SKM-1 treated with dmso at 0.1 percent for 144 hours (cell line): ENCODE data around the gene NEGR1.

Source experiments
- DNase-seq: peaks from one replicate; lab custom pipeline; 2025; ENCODE audit not compliant: unreplicated experiment; lab: John Stamatoyannopoulos, UW

Gene NEGR1

DNA sequence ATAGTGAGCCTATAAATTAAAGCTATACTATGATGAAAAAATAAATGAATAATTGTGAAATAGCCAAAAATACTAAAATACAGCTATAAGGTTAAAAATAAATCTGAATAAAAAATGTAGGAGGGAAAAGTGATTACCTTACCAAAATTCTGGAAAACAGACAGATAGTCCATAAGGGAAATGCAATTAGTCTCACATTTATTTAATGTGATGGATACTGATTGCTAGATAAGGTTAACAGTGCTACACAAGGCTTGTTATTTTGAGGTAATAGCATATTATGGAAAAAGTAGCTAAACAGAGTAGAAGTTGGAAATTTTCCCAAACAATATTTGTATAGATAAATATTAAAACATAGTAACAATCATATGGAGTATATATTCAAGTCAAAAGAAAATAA, 413.0 kb downstream of the NEGR1 start:
- DNase-seq = no peak

GRCh38 chr1:71862756-71863155, 419.6 kb downstream of the NEGR1 start:
- DNase-seq = no peak

DNA sequence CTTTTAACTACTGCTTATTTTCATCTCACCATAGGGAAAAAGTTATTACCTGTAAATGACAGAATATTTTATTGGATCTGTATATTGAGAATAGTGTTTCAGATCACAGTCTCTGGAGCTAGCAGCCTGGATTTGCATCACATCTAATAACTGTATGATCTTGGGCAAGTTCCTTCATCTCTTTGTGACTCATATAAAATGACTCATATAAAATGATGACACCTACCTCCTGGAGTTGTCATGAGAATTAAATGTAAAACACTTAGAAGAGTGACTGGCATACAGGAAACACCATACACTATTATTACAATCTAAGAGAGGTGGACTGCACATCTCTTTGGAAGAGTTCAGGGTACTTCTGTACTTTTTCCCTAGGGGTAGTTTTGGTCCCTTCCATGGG, 421.3 kb downstream of the NEGR1 start:
- no peak for DNase-seq

GRCh38 chr1:71859806-71860205, 422.5 kb downstream of the NEGR1 start:
- no peak for DNase-seq

GRCh38 chr1:71857862-71858261, 424.5 kb downstream of the NEGR1 start:
- no peak for DNase-seq

- DNase-seq = no peak
These were observed 429.0 kb downstream of the NEGR1 start for GRCh38 chr1:71853360-71853759.

DNA sequence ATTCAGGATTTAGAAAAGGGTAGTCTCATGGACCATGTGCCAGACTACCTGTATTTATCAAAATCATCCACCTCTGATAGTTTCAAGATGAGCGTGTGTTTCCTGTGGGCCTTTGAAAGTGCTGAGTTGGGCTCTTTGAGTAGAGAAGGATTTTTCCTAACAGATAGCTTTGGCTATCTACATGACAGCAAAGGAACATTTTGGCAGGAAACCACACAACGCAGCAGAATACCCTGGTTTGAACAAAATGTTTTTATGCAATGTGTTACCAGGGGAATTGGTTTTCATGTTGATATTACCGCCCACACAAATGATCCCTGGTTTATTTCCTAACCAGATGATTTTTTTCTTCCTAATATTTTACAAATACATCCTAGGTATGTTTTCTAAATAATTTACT, 431.4 kb downstream of the NEGR1 start:
- no peak for DNase-seq

GRCh38 chr1:71850515-71850914, 431.8 kb downstream of the NEGR1 start:
- no peak for DNase-seq

- DNase-seq = no peak
These were observed 439.3 kb downstream of the NEGR1 start for GRCh38 chr1:71843012-71843411.

- no peak for DNase-seq
These were observed 442.5 kb downstream of the NEGR1 start for GRCh38 chr1:71839876-71840275.

GRCh38 chr1:71836904-71837303, 445.4 kb downstream of the NEGR1 start:
- DNase-seq = no peak

- DNase-seq = no peak
These were observed 446.9 kb downstream of the NEGR1 start for GRCh38 chr1:71835442-71835813.

DNA sequence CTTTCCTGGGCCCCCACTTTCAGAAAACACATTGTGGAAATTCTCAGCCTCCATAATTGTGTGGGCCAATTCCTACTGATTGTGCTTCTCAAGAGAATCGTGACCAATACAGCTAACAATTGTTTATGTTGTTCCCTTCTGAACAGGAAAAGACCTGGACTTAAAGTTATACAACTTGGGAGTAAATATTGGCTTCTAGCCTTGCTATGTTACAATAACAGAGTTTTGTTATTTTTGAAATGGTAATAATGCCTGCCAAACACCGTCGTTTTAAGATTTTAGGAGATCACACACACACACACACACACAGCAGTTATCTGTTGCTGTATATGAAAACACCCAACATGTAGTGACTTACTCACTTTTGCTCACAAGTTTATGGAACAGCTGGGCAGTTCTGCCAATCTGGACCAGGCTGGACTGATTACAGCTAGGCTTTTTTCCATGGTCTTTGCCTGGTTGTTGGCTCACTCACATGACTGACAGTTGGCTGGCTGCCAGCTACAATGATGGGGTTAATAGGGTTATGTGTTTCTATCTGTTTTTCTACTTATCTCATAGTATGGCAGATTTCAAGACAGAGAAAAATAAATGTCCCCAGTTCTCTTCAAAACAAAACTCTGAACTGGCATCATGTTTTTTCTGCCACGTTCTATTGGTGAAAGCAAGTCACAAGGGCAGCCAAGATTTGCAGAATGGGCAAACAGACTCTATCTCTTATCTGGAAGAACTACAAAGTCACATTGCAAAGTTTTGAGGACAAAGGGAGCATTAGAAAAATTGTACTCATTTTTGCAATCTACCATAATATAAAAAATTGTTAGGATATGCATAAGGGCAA, 447.5 kb downstream of the NEGR1 start:
- DNase-seq = no peak

DNA sequence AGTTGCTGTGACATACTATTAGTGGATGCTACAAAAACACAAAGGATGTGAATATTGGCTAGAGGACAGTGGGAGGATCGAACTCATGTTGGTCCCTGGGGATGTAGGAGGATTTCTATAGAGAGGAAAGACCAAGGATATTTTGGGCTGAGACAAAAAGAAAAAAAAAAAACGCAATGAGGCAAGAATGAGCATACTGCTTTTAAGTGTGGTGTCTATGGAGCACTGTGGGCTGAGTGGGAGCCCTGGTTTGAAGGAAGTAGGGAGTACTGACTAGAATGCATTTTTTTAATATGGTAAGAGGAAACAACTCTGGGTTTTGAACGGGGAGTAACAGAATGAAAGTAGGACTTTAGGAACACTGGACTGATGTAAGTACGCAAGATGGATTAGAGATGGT, 450.7 kb downstream of the NEGR1 start:
- no peak for DNase-seq

DNA sequence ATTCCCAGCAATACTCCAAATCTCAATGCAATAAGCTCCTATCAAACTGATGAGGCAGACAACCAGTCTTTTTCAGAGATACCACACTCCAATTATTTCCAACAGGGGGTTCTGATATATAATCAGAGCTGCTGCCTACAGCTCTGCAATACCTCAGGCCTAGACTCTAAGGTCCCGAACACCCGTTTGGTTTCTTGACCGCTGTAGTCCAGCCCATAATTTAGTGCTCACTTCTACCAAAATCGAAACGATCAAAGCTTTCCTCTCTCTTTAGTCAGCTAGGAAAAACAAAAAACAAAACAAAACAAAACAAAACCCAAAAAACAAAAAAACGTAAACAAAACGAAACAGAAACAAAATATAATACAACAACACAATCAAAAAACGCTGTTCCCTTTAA, 453.0 kb downstream of the NEGR1 start:
- no peak for DNase-seq

- DNase-seq = no peak
These were observed 453.8 kb downstream of the NEGR1 start for GRCh38 chr1:71828431-71829012.

GRCh38 chr1:71823708-71824305, 458.5 kb downstream of the NEGR1 start:
- DNase-seq = no peak

DNA sequence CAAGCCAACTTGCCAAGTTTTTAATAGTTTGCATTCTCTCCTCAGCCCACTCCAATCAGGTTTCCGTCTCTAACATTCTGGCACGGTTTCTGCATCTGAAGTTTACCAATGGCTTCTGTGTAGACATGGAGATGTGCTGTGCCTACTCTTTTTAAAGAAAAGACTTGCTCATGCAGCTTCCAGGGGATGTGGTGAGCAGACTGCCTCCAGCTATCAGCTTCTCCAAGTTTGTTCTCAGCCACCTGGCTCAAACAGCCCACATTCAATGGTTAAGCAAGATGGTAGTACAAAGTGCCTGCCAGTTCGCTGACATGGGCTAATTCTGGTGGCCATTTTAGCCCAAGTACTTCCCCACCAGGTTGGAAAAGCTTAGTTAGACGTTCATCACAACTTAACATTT, 465.3 kb downstream of the NEGR1 start:
- DNase-seq = no peak

DNA sequence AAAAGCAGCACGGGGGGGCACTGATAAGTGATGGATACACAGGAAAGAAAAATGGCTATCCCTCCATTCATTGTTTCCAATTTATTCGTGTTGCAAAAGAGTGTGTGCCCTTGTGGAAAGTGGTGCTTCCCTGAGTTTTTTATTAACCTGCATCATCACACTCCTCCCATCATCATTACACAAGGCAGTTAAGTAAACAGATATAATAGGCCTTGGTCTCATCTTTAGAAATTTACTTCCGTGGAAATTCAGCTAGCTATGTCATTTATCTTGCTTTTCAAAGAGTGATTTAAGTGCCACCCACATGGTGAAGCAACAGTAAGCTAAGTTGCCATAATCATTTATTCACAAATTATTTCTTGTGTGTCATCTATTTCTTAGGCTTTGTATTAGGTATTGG, 473.3 kb downstream of the NEGR1 start:
- no peak for DNase-seq

GRCh38 chr1:71804140-71804539, 478.2 kb downstream of the NEGR1 start:
- DNase-seq = no peak

- no peak for DNase-seq
These were observed 486.3 kb downstream of the NEGR1 start for GRCh38 chr1:71796006-71796405.

GRCh38 chr1:71792264-71792663, 490.1 kb downstream of the NEGR1 start:
- DNase-seq = no peak
